Measurements from ENCODE around the gene MIEF1. TPM values are rescaled to one million over a fixed set of nuclear protein-coding genes. Genes with fewer than 3 reads are reported as not detected.

MIEF1 gene
- total and polyA plus RNA-seq, 4 donors = 7.1 to 28.9 (median 17.4) TPM

DNA sequence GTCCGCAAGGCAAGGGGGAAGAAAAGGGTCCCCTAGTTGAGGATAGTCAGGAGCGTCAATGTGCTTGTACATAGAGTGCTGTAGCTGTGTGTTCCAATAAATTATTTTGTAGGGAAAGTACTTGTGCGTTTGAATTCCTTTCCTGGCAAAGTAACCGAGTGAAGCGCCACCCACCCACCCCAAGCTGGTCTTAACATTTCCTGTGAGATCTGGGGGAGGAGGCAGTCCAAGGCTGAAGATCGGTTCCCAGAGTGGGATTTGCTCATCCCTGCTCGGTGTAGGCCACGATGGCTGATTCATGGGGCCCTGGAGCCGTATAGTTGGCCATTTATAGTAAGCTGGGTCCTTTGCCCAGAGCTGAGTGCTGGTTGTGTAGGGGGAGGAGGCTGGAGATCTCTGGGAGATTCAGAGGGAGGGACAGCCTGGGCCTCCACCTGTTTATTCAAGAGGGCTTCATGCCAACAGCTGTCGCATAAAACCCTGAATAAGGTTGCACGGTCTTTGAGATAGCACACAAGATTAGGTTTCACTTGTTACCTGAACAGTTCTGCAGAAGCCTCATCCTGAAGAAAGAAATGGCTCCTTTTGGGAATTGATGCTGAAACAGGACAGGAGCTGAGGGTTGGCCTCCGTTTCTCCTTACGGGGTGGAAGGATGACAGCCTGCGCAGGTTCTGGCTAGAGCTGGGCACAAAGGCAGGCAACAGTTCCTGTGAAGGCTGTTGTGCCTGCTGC lies 20.6 kb downstream of the MIEF1 start:
- peak overlapping the region; percentile 1 for H3K4me3 ChIP-seq
- peaks cover 0 to 51% (median 22%) of the 10 kb centered on the region in 5 donors for H3K4me1 ChIP-seq (ENCODE audit: control insufficient read depth in 5 of 5, insufficient read depth in 5 of 5, low read length in 5 of 5)
- H3K9ac ChIP-seq (ENCODE audit: insufficient read depth in 1 of 2, low read length in 2 of 2) = peak overlapping the region in 1 of 2 donors; percentile 20
- H3K36me3 ChIP-seq (ENCODE audit: control insufficient read depth in 4 of 4, insufficient read depth in 4 of 4, low read length in 4 of 4) = peaks cover 6 to 46% (median 34%) of the 10 kb centered on the region in 4 donors
- TF ChIP-seq, protein P1, sequence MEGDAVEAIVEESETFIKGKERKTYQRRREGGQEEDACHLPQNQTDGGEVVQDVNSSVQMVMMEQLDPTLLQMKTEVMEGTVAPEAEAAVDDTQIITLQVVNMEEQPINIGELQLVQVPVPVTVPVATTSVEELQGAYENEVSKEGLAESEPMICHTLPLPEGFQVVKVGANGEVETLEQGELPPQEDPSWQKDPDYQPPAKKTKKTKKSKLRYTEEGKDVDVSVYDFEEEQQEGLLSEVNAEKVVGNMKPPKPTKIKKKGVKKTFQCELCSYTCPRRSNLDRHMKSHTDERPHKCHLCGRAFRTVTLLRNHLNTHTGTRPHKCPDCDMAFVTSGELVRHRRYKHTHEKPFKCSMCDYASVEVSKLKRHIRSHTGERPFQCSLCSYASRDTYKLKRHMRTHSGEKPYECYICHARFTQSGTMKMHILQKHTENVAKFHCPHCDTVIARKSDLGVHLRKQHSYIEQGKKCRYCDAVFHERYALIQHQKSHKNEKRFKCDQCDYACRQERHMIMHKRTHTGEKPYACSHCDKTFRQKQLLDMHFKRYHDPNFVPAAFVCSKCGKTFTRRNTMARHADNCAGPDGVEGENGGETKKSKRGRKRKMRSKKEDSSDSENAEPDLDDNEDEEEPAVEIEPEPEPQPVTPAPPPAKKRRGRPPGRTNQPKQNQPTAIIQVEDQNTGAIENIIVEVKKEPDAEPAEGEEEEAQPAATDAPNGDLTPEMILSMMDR (IDR thresholded peaks at IDR 0.05; ENCODE audit: control extremely low read depth, extremely low read depth) = no peak
- peak overlapping the region; percentile 18 to 27 for H3K27ac ChIP-seq (ENCODE audit: low read depth in 1 of 2, low read length in 1 of 2)
- H3K27me3 ChIP-seq (ENCODE audit: control insufficient read depth in 3 of 3, insufficient read depth in 3 of 3, low read length in 2 of 3) = no peaks in the 10 kb centered on the region
- peak in 1 of 3 donors; percentile 17 for DNase-seq
- no peak for ATAC-seq (ENCODE audit: insufficient read depth, low FRiP score)
- no peaks in the 10 kb centered on the region for H3K9me3 ChIP-seq (ENCODE audit: control insufficient read depth in 4 of 4, insufficient read depth in 3 of 4, low read length in 3 of 4)
- WGBS, 2 donors = 18 to 31% methylated on average over 14 of the region's 14 CpGs

DNA sequence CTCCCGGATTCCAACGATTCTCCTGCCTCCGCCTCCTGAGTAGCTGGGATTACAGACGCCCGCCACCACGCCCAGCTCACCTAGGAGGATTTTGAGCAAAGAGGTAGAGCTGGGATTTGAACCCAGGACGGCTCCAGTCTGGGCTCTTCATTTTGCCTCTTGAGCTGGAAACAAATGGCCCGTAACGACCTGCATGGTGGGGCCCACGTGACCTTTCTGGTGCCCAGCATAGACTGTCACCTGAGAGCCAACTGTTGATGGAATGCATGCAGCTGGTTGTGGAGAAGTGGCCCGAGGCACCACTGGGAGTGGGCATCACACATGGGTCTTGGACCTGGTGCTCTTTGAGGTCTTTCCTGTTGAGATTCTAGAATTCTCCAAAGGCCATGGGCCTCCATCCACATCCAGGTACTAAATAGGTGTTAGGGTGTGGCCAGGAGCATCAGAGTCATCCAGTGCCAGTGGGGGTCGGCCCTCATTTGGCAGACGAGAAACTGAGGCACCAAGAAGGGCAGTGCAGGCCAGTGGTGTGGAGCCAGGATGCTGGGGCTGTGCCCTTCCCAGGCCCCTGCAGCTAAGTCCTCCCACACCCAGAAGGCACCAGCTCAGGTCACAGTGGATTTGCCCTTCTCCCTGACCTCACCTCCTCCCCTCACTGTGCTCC lies 22.1 kb downstream of the MIEF1 start:
- 76 to 83% methylated on average over 13 of the region's 13 CpGs for WGBS, 2 donors
- H3K27me3 ChIP-seq (ENCODE audit: control insufficient read depth in 3 of 3, insufficient read depth in 3 of 3, low read length in 2 of 3) = no peaks in the 10 kb centered on the region
- TF ChIP-seq, protein P1 (IDR thresholded peaks at IDR 0.05; ENCODE audit: control extremely low read depth, extremely low read depth) = no peak
- DNase-seq = no peak
- ATAC-seq (ENCODE audit: insufficient read depth, low FRiP score) = no peak
- H3K36me3 ChIP-seq (ENCODE audit: control insufficient read depth in 4 of 4, insufficient read depth in 4 of 4, low read length in 4 of 4) = peaks cover 6 to 54% (median 41%) of the 10 kb centered on the region in 4 donors
- no peak overlapping the region for H3K27ac ChIP-seq (ENCODE audit: low read depth in 1 of 2, low read length in 1 of 2)
- no peaks in the 10 kb centered on the region for H3K9me3 ChIP-seq (ENCODE audit: control insufficient read depth in 4 of 4, insufficient read depth in 3 of 4, low read length in 3 of 4)
- no peak overlapping the region for H3K4me3 ChIP-seq
- peaks cover 0 to 50% (median 18%) of the 10 kb centered on the region in 5 donors for H3K4me1 ChIP-seq (ENCODE audit: control insufficient read depth in 5 of 5, insufficient read depth in 5 of 5, low read length in 5 of 5)
- H3K9ac ChIP-seq (ENCODE audit: insufficient read depth in 1 of 2, low read length in 2 of 2) = no peak overlapping the region

DNA sequence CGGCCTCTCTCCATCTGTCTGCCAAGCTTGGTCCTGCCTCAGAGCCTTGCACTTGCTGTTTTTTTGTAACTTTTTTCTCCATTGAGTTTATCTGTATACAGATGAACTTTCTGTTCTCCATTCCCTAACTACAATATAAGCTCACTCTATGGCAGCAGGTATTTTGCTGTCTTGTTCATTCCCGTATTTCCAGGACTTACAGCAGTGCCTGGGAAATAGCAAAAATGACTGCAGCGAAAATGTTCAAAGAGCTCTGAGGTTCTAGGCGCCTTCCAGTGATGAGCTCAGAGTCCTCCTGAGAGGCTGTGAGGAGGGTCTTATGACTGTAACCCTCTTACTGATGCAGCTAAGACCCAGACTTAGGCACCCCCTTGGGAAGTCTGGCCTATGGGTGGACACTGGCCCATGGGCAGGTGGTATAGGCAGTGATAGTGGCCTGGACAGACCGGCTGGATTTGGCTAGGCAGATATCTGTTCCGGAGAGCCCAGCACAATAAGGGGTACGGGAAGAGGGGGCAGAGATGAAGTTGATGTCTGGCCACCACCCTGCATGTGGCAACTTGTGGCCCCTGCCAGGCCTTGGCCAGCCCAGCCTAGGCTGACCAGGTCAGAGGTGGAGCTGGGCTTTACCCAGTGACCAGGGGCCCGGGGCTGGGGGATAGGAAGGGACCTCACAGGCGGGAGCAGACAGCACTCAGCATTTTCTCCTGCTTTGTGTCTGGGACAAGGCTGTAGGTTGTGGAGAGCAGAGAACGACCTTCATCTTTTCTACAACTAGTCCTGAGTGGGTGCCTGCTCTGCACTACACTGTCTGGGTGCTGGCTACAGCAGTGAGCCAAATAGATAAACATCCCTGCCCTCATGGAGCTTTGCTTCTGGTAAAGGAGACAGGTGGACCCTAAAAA lies 22.9 kb downstream of the MIEF1 start:
- DNase-seq = no peak
- H3K4me3 ChIP-seq = no peak overlapping the region
- WGBS, 2 donors = 77 to 78% methylated on average over 10 of the region's 10 CpGs
- TF ChIP-seq, protein P1 (IDR thresholded peaks at IDR 0.05; ENCODE audit: control extremely low read depth, extremely low read depth) = no peak
- H3K4me1 ChIP-seq (ENCODE audit: control insufficient read depth in 5 of 5, insufficient read depth in 5 of 5, low read length in 5 of 5) = peaks cover 0 to 56% (median 22%) of the 10 kb centered on the region in 5 donors
- H3K9ac ChIP-seq (ENCODE audit: insufficient read depth in 1 of 2, low read length in 2 of 2) = no peak overlapping the region
- H3K36me3 ChIP-seq (ENCODE audit: control insufficient read depth in 4 of 4, insufficient read depth in 4 of 4, low read length in 4 of 4) = peaks cover 6 to 54% (median 43%) of the 10 kb centered on the region in 4 donors
- ATAC-seq (ENCODE audit: insufficient read depth, low FRiP score) = no peak
- H3K9me3 ChIP-seq (ENCODE audit: control insufficient read depth in 4 of 4, insufficient read depth in 3 of 4, low read length in 3 of 4) = no peaks in the 10 kb centered on the region
- no peaks in the 10 kb centered on the region for H3K27me3 ChIP-seq (ENCODE audit: control insufficient read depth in 3 of 3, insufficient read depth in 3 of 3, low read length in 2 of 3)
- peak overlapping the region in 1 of 2 donors; percentile 36 for H3K27ac ChIP-seq (ENCODE audit: low read depth in 1 of 2, low read length in 1 of 2)
